ENCODE data around the gene MCF2L2.

MCF2L2 gene

DNA sequence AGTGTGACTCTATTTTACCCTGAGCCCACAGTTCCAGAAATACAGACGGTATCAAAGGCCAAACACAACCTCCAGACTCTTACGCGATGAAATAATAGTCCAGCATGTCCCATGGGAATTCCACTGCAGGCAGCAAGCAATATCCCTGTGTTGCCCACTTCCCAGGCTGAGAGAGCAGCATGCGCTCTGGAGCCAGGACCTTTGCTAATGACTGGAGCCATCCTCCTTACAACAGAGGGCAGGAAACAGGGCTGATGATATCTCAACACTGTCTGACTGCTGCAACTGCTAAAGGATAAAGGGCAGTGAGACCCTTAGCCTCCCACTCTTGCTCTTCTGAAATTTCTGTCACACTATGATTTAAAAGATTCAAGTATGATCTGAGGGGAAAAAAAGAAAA lies 34.8 kb downstream of the MCF2L2 start:
- no peak for DNase-seq (ENCODE audit: low read depth, low spot score)
- POLR2A ChIA-PET = no interaction called here
- TF ChIP-seq, protein P1, sequence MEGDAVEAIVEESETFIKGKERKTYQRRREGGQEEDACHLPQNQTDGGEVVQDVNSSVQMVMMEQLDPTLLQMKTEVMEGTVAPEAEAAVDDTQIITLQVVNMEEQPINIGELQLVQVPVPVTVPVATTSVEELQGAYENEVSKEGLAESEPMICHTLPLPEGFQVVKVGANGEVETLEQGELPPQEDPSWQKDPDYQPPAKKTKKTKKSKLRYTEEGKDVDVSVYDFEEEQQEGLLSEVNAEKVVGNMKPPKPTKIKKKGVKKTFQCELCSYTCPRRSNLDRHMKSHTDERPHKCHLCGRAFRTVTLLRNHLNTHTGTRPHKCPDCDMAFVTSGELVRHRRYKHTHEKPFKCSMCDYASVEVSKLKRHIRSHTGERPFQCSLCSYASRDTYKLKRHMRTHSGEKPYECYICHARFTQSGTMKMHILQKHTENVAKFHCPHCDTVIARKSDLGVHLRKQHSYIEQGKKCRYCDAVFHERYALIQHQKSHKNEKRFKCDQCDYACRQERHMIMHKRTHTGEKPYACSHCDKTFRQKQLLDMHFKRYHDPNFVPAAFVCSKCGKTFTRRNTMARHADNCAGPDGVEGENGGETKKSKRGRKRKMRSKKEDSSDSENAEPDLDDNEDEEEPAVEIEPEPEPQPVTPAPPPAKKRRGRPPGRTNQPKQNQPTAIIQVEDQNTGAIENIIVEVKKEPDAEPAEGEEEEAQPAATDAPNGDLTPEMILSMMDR (IDR thresholded peaks at IDR 0.05; ENCODE audit: insufficient read depth, low read length, missing control alignments) = no peak
- CTCF ChIA-PET = no interaction called here
- no peak overlapping the region for H3K4me3 ChIP-seq (ENCODE audit: low read depth, low read length)

DNA sequence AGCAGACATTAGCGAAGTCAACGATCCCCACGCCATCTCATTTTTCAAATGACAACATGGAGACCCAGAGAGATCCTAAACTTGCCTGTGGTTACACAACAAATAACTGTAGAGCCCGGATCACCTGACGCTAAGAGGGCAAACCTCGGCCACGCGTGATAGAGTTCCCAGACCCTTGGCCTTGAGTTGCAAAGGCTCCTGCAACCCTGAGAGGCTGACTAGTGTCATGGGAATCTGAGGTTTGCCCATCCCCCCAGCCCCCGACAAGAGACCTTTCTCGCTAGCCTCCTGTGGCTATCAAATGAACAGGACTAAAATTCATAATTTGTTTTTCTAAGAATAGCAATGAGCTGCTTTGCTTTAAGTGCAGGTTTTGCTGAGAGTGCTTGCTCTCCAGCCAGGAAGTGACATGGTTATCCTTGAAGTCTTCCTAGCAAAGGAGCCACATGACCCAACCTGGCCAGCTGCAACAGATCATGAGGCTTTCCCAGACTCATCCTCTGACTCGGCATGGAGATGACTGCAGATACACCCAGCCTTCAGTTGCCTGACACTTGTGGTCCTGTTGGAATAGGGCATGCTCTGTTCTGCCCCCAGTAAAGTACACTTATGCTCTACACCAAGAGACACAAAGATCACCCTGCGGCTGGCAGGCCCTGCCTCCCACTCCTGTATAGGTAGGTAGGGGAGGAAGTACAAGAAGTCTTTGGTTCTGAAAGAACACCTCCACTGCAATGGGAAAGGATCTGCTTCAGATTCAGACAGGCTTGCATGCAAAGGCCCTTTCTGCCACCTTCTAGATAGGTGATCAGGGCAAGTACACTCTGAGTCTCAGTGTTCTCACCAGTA lies 36.0 kb downstream of the MCF2L2 start:
- no peak overlapping the region for H3K4me3 ChIP-seq (ENCODE audit: low read depth, low read length)
- TF ChIP-seq, protein P1 (IDR thresholded peaks at IDR 0.05; ENCODE audit: insufficient read depth, low read length, missing control alignments) = no peak
- POLR2A ChIA-PET = no interaction called here
- DNase-seq (ENCODE audit: low read depth, low spot score) = no peak
- CTCF ChIA-PET = interaction anchor here (4.8 to 5.5 kb wide), 2 partner anchors 208 to 270 kb away, joined by 24 to 69 read pairs; no protein-coding TSS in a partner anchor

DNA sequence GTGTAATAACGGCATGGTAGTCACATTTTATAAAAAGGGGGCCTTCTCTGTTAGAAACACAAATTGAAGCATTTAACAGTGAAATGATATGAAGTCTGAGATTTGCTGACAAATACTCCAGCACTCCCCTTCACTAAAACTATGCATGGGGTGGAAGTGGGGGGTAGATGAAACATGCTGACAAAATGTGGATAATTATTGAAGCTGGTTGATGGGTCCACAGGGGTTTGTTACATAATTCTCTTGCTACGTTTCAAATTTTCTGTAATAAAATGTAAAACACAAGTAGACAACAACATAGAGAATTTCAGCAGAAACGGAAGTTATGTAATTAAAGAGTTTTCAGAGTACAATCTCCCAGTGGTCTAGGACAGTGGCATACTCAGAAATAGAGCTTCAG lies 37.0 kb downstream of the MCF2L2 start:
- CTCF ChIA-PET = interaction anchor here (1.3 to 5.5 kb wide), 4 partner anchors 9 to 269 kb away, joined by 3 to 69 read pairs (median 14); no protein-coding TSS in a partner anchor
- POLR2A ChIA-PET = no interaction called here

DNA sequence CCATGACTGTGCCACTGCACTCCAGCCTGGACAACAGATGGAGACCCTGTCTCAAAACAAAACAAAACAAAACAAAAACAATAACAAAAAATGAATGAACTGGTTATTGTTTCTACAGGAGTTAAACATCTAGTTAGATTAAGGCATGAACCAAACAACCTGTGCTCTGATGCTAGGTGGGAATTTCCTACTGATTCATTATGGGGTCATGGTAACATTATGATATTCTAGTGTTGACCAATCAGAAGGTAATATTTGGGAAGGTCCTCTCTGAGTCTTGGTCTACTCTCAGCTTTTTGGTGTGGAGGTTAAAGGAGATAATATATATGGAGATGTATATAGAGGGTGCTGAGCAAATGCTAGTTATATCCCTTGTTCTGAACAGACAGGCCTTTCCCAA lies 37.6 kb downstream of the MCF2L2 start:
- TF ChIP-seq, protein P1 (IDR thresholded peaks at IDR 0.05; ENCODE audit: insufficient read depth, low read length, missing control alignments) = no peak
- ChIA-PET CTCF (interaction anchor here (1.3 to 5.5 kb wide), 4 partner anchors 8 to 268 kb away, joined by 3 to 69 read pairs (median 14); no protein-coding TSS in a partner anchor), POLR2A (no interaction called here)
- no peak overlapping the region for H3K4me3 ChIP-seq (ENCODE audit: low read depth, low read length)
- no peak for DNase-seq (ENCODE audit: low read depth, low spot score)

More for the DNA sequence above, 37.0 kb downstream of the MCF2L2 start:
- TF ChIP-seq, protein P1 (IDR thresholded peaks at IDR 0.05; ENCODE audit: insufficient read depth, low read length, missing control alignments) = no peak
- H3K4me3 ChIP-seq (ENCODE audit: low read depth, low read length) = no peak overlapping the region
- DNase-seq (ENCODE audit: low read depth, low spot score) = no peak

DNA sequence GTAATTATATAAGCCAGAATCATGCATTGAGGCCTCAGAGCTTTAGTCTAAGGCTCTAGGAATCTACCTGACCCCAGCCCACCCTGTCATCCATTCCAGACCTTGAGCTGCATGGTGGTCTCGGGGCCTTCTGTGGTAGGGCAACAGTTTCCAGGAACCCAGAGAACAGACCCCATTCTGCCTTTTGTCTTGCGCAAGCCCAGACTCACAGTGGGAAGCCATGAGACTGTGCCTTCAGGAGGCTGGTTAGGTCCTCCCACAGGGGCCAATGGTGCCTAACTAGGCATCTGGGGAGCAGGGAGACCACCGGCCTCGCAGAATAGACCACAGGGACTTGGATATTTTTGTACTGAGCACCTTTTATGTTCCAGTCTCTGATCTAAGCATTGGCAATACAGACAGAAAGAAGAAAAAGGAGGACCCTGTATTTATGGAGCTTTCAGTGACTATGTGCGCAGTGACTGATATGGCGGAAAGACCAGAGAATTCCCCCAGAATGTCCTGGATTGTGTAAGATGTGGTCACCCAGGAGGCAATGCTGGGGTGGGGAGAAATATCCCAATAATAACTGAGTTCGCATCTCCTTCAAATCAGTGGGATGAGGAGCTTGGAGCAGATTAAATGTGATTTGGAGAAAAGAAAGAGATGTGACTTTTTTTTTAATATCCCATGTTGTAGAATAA lies 40.1 kb downstream of the MCF2L2 start:
- CTCF ChIA-PET = interaction anchor here (1.0 to 5.5 kb wide), 11 partner anchors 8 to 379 kb away, joined by 3 to 69 read pairs (median 4); no protein-coding TSS in a partner anchor
- no peak for DNase-seq (ENCODE audit: low read depth, low spot score)
- POLR2A ChIA-PET = no interaction called here
- TF ChIP-seq, protein P1 (IDR thresholded peaks at IDR 0.05; ENCODE audit: insufficient read depth, low read length, missing control alignments) = no peak
- no peak overlapping the region for H3K4me3 ChIP-seq (ENCODE audit: low read depth, low read length)

DNA sequence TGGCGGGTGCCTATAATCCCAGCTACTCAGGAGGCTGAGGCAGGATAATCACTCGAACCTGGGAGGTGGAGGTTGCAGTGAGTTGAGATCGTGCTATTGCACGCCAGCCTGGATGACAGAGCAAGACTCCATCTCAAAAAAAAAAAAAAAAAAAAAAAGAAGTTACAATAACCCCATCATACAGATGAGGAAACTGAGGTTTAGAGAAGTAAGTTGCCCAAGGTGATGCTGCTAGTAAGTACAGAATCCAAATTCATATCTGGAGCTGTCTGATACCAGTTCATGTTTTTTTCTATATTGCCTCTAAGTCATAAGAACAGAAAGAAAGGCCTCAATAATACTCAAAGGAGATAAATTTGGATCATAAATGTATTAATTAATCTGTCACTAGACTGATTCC lies 40.6 kb downstream of the MCF2L2 start:
- ChIA-PET CTCF (interaction anchor here (1.0 to 5.5 kb wide), 6 partner anchors 9 to 265 kb away, joined by 4 to 69 read pairs (median 7); no protein-coding TSS in a partner anchor), POLR2A (no interaction called here)
- no peak for DNase-seq (ENCODE audit: low read depth, low spot score)
- no peak overlapping the region for H3K4me3 ChIP-seq (ENCODE audit: low read depth, low read length)
- TF ChIP-seq, protein P1 (IDR thresholded peaks at IDR 0.05; ENCODE audit: insufficient read depth, low read length, missing control alignments) = no peak
